ENCODE measurements around the gene C18orf54. TPM values are rescaled to one million over a fixed set of nuclear protein-coding genes. Genes with fewer than 3 reads are reported as not detected.

Gene C18orf54
- total and polyA plus RNA-seq, 2 of the 4 experiments (the other 2 are of a cell fraction) = 2.2 to 3.0 TPM

- Histone ChIP-seq H4K5ac (ENCODE audit: low read depth, low read length) (no peak overlapping the region), H3K27ac (ENCODE audit: insufficient read depth, low read length) (no peak overlapping the region), H3K4me3 (ENCODE audit: insufficient read depth, low read depth, low read length) (no peak overlapping the region), H2BK120ac (ENCODE audit: low read depth, low read length) (no peak overlapping the region), H3K4me1 (ENCODE audit: control insufficient read depth, insufficient read depth, low read length) (no peaks in the 10 kb centered on the region), H3K9ac (ENCODE audit: low read depth, low read length) (no peak overlapping the region), H4K8ac (ENCODE audit: low read depth in 2 of 2, low read length in 2 of 2) (no peak overlapping the region), H2AFZ (replicated peaks; ENCODE audit: low read length, poor library complexity) (no peak overlapping the region), H3K56ac (ENCODE audit: extremely low read depth, insufficient read depth, low read length) (no peak overlapping the region), H3K4ac (ENCODE audit: low read depth, low read length) (no peak overlapping the region), H2BK15ac (ENCODE audit: low read depth, low read length) (no peak overlapping the region), H3K36me3 (ENCODE audit: control insufficient read depth, insufficient read depth, low read length) (no peaks in the 10 kb centered on the region), H3K9me1 (ENCODE audit: insufficient read depth, low read length) (no peaks in the 10 kb centered on the region), H2BK5ac (ENCODE audit: low read depth, low read length, poor library complexity, severe bottlenecking) (no peak overlapping the region), H3K14ac (replicated peaks; ENCODE audit: low read depth, low read length) (no peak overlapping the region), H3K79me1 (ENCODE audit: low read depth in 1 of 2, low read length in 2 of 2) (no peaks in the 10 kb centered on the region), H2BK20ac (ENCODE audit: low read depth, low read length) (no peak overlapping the region), H4K91ac (ENCODE audit: insufficient read depth, low read depth, low read length) (no peak overlapping the region), H2AK5ac (ENCODE audit: low read depth, low read length) (no peak overlapping the region), H2AK9ac (replicated peaks; ENCODE audit: low read depth, low read length, poor library complexity) (no peak overlapping the region), H3K27me3 (ENCODE audit: control insufficient read depth, insufficient read depth, low read length) (no peaks in the 10 kb centered on the region), H3K23ac (ENCODE audit: low read depth, low read length) (no peak overlapping the region), H3K18ac (ENCODE audit: low read depth, low read length) (no peak overlapping the region), H4K20me1 (ENCODE audit: insufficient read depth, low read length) (no peaks in the 10 kb centered on the region), H3K4me2 (ENCODE audit: low read depth, low read length) (no peak overlapping the region), H3K9me3 (ENCODE audit: control insufficient read depth, insufficient read depth, low read length) (no peaks in the 10 kb centered on the region)
- CTCF ChIA-PET = no interaction called here
- dilution Hi-C loops (cut with HindIII; ENCODE audit: low sequenced_read_pairs, unreplicated experiment) (no loop called here), intact Hi-C loops (cut with micrococcal nuclease) (no loop called here), in situ Hi-C loops (cut with MboI; ENCODE audit: low sequenced_read_pairs) (no loop called here)
- no peak for TF ChIP-seq RFX5 (IDR thresholded peaks at IDR 0.05; ENCODE audit: low read depth, low read length)
- no peak for TF ChIP-seq SMC3 (IDR thresholded peaks at IDR 0.05; ENCODE audit: low read depth, low read length)
- TF ChIP-seq FOS (IDR thresholded peaks at IDR 0.05; ENCODE audit: low read depth, low read length) = no peak
- TF ChIP-seq CHD1 (IDR thresholded peaks at IDR 0.05; ENCODE audit: low read depth, low read length) = no peak
- TF ChIP-seq RCOR1 (IDR thresholded peaks at IDR 0.05; ENCODE audit: insufficient replicate concordance, low read length) = no peak
- TF ChIP-seq MXI1 (IDR thresholded peaks at IDR 0.05; ENCODE audit: borderline replicate concordance, low read depth, low read length) = no peak
- no peak for TF ChIP-seq USF2 (IDR thresholded peaks at IDR 0.05; ENCODE audit: low read depth, low read length)
- no TSS peak for BruUV-seq (replicated peaks)
- POLR2A ChIA-PET (ENCODE audit: unreplicated experiment) = no interaction called here
- DNase-seq (no peak), ATAC-seq (ENCODE audit: low read depth) (no peak)
Observed at GRCh38 chr18:54316071-54316820, 41.5 kb upstream of the C18orf54 start.
